GM12874 (cell line): ENCODE measurements around the gene ECT2L.

Experiments used
- TF ChIP-seq, protein P1 (sequence below): IDR thresholded peaks from 2 replicates; pipeline ENCODE4 v1.5.1; 2011; ENCODE audit warnings: low read depth, mild to moderate bottlenecking, control low read depth, low read length, moderate library complexity; ENCODE audit not compliant: insufficient read depth

Gene ECT2L

DNA sequence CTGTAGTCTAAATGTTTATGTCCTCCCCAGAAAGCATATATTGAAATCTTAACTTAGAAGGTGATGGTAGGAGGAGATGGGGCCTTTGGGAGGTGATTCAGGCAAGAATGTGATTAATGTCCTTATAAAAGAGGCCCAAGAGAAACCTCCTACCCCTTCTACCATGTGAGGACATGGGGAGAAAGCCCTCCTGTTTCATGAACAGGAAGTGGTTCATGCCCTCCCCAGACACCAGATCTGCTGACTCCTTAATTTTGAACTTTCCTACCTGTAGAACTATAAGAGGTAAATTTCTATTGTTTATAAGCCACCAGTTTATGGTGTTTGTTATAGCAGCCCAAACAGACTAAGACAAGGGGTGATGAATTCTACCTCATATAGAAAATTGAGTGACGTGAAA lies 8.7 kb upstream of the ECT2L start:
- TF ChIP-seq, protein P1, sequence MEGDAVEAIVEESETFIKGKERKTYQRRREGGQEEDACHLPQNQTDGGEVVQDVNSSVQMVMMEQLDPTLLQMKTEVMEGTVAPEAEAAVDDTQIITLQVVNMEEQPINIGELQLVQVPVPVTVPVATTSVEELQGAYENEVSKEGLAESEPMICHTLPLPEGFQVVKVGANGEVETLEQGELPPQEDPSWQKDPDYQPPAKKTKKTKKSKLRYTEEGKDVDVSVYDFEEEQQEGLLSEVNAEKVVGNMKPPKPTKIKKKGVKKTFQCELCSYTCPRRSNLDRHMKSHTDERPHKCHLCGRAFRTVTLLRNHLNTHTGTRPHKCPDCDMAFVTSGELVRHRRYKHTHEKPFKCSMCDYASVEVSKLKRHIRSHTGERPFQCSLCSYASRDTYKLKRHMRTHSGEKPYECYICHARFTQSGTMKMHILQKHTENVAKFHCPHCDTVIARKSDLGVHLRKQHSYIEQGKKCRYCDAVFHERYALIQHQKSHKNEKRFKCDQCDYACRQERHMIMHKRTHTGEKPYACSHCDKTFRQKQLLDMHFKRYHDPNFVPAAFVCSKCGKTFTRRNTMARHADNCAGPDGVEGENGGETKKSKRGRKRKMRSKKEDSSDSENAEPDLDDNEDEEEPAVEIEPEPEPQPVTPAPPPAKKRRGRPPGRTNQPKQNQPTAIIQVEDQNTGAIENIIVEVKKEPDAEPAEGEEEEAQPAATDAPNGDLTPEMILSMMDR, result no peak

DNA sequence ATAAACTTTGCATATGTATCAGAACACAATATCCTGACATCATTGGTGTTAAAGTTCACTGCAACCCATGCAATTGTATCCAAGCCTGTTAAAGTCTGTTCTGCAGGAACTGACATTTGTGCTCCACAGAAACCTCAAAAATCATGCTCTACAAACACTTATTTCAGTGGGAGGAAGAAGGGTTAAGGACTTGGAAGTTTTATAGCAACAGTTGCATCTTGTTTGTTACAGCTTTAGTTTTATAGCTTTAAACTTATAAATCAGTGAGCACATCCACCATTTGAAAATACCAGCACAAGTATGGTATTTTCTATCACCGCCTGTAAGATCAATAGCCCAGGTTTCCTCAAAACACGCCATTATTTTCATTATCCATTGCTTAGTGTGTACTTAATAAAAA lies 884 bp downstream of the ECT2L start:
- TF ChIP-seq, protein P1, result no peak

DNA sequence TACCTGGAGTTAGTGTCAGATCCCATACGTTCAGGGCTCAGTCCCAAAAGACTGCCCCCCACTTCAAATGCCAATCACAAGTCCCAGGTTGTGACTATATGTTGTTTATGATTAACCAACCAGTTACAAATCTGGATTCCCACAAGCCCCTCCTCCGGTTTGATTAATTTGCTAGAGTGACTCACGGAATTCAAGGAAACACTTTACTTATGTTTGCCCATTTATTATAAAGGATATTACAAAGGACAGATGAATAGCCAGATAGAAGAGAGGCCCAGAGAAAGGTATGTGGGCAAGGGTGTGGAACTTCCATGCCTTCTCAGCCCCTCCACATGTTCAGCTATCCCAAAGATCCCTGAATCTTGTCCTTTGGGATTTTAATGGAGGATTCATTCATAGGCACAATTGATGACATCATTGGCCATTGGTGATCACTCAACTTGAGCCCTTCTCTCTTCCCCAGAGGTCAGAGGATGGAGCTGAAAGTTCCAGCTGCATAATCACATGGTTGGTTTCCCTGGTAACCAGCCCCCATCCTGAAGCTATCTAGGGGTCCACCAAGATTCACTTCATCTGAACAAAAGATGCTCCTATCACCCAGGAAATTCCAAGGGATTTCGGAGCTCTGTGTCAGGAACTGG lies 2.0 kb downstream of the ECT2L start:
- TF ChIP-seq, protein P1, result no peak

DNA sequence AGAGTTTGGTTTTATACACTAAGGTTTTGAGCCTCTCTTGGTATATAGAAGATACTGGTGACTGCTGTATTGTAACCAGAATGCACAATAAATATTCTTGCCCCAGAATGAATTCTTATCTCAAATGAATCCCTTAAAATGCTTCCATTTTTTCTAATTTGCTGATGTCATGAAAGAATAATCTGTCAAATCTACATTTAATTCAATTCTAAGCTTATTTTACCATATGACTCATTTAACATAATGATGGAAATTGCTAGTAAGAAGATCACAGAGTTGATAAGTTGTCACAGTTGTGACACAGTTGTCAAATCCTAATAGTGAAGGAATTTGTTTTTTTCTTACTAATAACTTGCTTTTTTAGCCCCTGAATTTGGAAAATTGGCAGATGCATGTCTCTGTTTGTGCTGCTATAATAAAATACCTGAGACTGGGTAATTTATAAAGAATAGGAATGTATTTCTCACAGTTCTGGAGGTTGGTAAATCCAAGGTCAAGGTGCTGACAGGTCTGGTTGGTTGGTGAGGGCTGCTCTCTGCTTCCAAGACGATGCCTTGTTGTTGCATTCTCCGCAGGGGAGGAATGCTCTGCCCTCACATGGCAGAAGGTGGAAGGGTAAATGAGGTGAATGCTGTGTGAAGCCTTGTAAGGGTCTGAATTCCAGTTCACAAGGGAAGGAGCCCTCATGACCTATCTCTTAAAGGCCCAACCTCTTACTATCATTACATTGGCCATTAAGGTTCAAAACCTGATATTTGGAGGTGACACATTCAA lies 4.7 kb downstream of the ECT2L start:
- TF ChIP-seq, protein P1, result no peak

DNA sequence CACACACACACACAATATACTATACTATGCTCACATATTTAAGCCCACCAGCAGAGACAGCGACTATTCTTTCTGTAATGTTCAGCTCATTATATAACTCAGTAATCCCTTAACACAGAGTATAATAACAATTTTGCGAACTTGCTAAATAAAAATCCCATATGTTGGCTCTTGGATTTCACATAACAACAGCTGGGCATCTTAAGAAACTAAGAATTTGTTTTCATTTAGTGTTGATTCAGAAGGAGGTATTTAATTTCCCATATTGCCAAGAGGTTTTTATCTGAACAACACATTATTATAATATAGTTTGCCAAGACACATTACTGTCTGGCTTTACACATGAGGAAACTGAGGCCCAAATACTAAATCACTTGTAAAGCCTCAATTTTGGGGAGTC lies 7.4 kb downstream of the ECT2L start:
- TF ChIP-seq, protein P1, result no peak

DNA sequence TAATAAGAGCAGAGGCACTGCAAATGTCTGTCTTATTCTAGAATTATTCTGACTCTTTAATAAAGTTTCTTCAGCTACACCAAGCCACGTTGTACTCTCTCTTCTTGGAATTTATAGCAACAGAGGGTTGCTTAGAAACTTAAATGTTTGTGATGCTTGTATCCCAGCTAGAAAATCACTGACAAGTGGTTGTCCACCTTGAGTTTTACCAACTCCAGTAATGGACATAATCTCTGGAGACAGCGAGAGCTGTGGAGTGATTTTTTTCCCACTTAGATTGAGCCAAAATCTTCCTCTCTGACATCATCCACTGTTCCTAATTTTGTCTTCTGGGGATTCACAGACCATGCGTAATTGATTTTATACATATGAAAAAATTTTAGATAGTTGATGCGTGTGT lies 8.0 kb downstream of the ECT2L start:
- TF ChIP-seq, protein P1, result no peak

DNA sequence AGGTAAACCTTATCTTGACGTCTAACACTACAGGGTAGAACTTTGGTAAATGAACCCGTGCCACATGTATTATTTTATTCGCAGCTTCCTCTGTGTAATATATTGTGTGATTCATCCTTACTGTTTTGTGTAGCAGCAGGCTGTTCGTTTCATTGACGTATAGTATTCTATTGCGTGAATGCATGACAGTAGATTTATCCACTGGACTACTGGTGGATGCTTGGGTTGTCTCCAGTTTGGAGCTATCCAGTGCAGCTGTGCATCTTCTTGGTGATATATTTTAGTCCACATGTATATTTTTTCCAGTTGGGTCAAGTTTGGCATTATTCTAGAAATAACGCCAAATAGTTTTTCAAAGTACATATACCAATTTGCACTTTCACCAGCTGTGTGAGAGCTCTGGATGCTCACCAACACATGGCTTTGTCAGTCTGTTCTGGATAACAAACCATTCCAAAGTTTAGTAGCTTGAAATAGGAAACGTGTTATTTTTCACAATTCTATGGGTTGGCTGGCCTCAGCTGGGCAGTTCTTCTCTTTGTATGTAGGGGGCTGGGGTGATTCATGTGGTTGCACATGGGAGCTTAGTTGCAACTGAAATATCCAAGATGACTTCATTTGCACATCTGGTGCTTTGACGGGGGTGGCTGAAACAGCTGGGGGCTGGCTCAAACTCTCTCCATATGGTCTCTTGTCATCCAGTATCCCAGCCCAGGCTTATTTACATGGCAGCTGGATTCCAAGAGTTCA lies 9.3 kb downstream of the ECT2L start:
- TF ChIP-seq, protein P1, result no peak
